Activated CD4-positive, alpha-beta memory T cell treated with anti-CD3 and anti-CD28 coated beads for 36 hours (primary cell): ENCODE data around the gene RNF39. TPM values are rescaled to one million over a fixed set of nuclear protein-coding genes. Genes with fewer than 3 reads are reported as not detected.
"Not testable (repeated sequence)": the region's sequence is repeated elsewhere in the genome, so short reads cannot be mapped to it uniquely, and the experiment has no call there.

Experiments
- CTCF ChIA-PET: fragments of 350-600 bp; sonication (Branson Sonifier 250); formaldehyde crosslinking; loops from one replicate; lab custom pipeline; 2021; ENCODE audit warnings: antibody characterized with exemption, inconsistent platforms; lab: Charles Lee
- POLR2A ChIA-PET: fragments of 350-600 bp; sonication (Branson Sonifier 250); formaldehyde crosslinking; loops from one replicate; lab custom pipeline; 2021; ENCODE audit warnings: antibody characterized with exemption; lab: Charles Lee
- DNase-seq: peaks from one replicate; pipeline ENCODE4 v3.0.0-alpha.2; 2020
- H3K27ac Mint-ChIP-seq: one replicate; pipeline ENCODE4 v1.8.0; 2021; ENCODE audit warnings: mixed read lengths
- H3K27me3 Mint-ChIP-seq: one replicate; pipeline ENCODE4 v1.8.0; 2021; ENCODE audit warnings: mixed read lengths
- H3K36me3 Mint-ChIP-seq: one replicate; pipeline ENCODE4 v1.8.0; 2021; ENCODE audit warnings: mixed read lengths
- H3K4me1 Mint-ChIP-seq: one replicate; pipeline ENCODE4 v1.8.0; 2021; ENCODE audit warnings: low read depth, mixed read lengths
- H3K4me3 Mint-ChIP-seq: one replicate; pipeline ENCODE4 v1.8.0; 2021; ENCODE audit warnings: mild to moderate bottlenecking, mixed read lengths
- H3K9me3 Mint-ChIP-seq: one replicate; pipeline ENCODE4 v1.8.0; 2021; ENCODE audit warnings: mixed read lengths
- intact Hi-C: fragments of 100-400 bp; cut with micrococcal nuclease; formaldehyde crosslinking; loops from one replicate; pipeline ENCODE4 v1.15.1; 2023
- total RNA-seq, 2 experiments: library from RNA; stranded (reverse); gene quantifications; one replicate each; pipeline ENCODE4 v1.2.3, GENCODE V29; 2021

RNF39 gene
- total RNA-seq, 2 experiments from 2014 or later = not detected

GRCh38 chr6:30053682-30054081, 21.9 kb downstream of the RNF39 start:
- no peaks in the 10 kb centered on the region for H3K4me1 Mint-ChIP-seq
- no peak for DNase-seq
- intact Hi-C loops = no loop called here
- ChIA-PET POLR2A (interaction anchor here (0.7 to 1.1 kb wide), 2 partner anchors 12 to 36 kb away, joined by 3 read pairs; no protein-coding TSS in a partner anchor), CTCF (interaction anchor here (1.6 kb wide), 1 partner anchor 77 kb away, joined by 5 read pairs; no protein-coding TSS in a partner anchor)
- no peaks in the 10 kb centered on the region for H3K27me3 Mint-ChIP-seq
- H3K27ac Mint-ChIP-seq = no peak overlapping the region
- no peaks in the 10 kb centered on the region for H3K9me3 Mint-ChIP-seq
- peaks cover 16% of the 10 kb centered on the region for H3K36me3 Mint-ChIP-seq
- H3K4me3 Mint-ChIP-seq = no peak overlapping the region

GRCh38 chr6:30047220-30047619, 28.3 kb downstream of the RNF39 start:
- DNase-seq = no peak
- peaks cover 9% of the 10 kb centered on the region for H3K36me3 Mint-ChIP-seq
- peaks cover 13% of the 10 kb centered on the region for H3K4me1 Mint-ChIP-seq
- ChIA-PET POLR2A (interaction anchor here (0.5 to 0.6 kb wide), 2 partner anchors 19 to 939 kb away, joined by 3 read pairs; partner anchors contain the start of genes OR2J3 and PPP1R11), CTCF (interaction anchor here (1.6 kb wide), 1 partner anchor 84 kb away, joined by 3 read pairs; no protein-coding TSS in a partner anchor)
- no peaks in the 10 kb centered on the region for H3K27me3 Mint-ChIP-seq
- H3K9me3 Mint-ChIP-seq = no peaks in the 10 kb centered on the region
- no peak overlapping the region for H3K27ac Mint-ChIP-seq
- no peak overlapping the region for H3K4me3 Mint-ChIP-seq
- intact Hi-C loops = no loop called here

GRCh38 chr6:30044630-30045029, 30.9 kb downstream of the RNF39 start:
- H3K27me3 Mint-ChIP-seq = no peaks in the 10 kb centered on the region
- POLR2A ChIA-PET = no interaction called here
- intact Hi-C loops = no loop called here
- CTCF ChIA-PET = no interaction called here
- peaks cover 14% of the 10 kb centered on the region for H3K4me1 Mint-ChIP-seq
- no peak overlapping the region for H3K4me3 Mint-ChIP-seq
- no peak overlapping the region for H3K27ac Mint-ChIP-seq
- H3K36me3 Mint-ChIP-seq = peaks cover 4% of the 10 kb centered on the region
- no peak for DNase-seq
- no peaks in the 10 kb centered on the region for H3K9me3 Mint-ChIP-seq

GRCh38 chr6:30043744-30044143, 31.8 kb downstream of the RNF39 start:
- ChIA-PET POLR2A (no interaction called here), CTCF (no interaction called here)
- no peak for DNase-seq
- Mint-ChIP-seq H3K4me3 (no peak overlapping the region), H3K9me3 (no peaks in the 10 kb centered on the region), H3K27ac (no peak overlapping the region), H3K27me3 (no peaks in the 10 kb centered on the region), H3K36me3 (peaks cover 4% of the 10 kb centered on the region), H3K4me1 (peaks cover 14% of the 10 kb centered on the region)
- intact Hi-C loops = no loop called here

- Mint-ChIP-seq H3K27me3 (no peaks in the 10 kb centered on the region), H3K36me3 (peaks cover 4% of the 10 kb centered on the region), H3K4me1 (peaks cover 14% of the 10 kb centered on the region), H3K27ac (no peak overlapping the region), H3K9me3 (no peaks in the 10 kb centered on the region), H3K4me3 (no peak overlapping the region)
- no peak for DNase-seq
- CTCF ChIA-PET = no interaction called here
- POLR2A ChIA-PET = no interaction called here
- intact Hi-C loops = no loop called here
These were observed 32.7 kb downstream of the RNF39 start for GRCh38 chr6:30042914-30043313.

- peaks cover 13% of the 10 kb centered on the region for H3K4me1 Mint-ChIP-seq
- H3K4me3 Mint-ChIP-seq = no peak overlapping the region
- peaks cover 4% of the 10 kb centered on the region for H3K36me3 Mint-ChIP-seq
- H3K27me3 Mint-ChIP-seq = no peaks in the 10 kb centered on the region
- DNase-seq = no peak
- CTCF ChIA-PET = no interaction called here
- H3K9me3 Mint-ChIP-seq = no peaks in the 10 kb centered on the region
- POLR2A ChIA-PET = no interaction called here
- intact Hi-C loops = no loop called here
- H3K27ac Mint-ChIP-seq = no peak overlapping the region
These were observed 33.1 kb downstream of the RNF39 start for GRCh38 chr6:30042476-30042875.

- intact Hi-C loops = no loop called here
- Mint-ChIP-seq H3K4me1 (peaks cover 8% of the 10 kb centered on the region), H3K36me3 (peaks cover 4% of the 10 kb centered on the region), H3K27ac (no peak overlapping the region), H3K9me3 (no peaks in the 10 kb centered on the region), H3K27me3 (no peaks in the 10 kb centered on the region), H3K4me3 (no peak overlapping the region)
- POLR2A ChIA-PET = no interaction called here
- DNase-seq = no peak
- CTCF ChIA-PET = no interaction called here
These were observed 33.7 kb downstream of the RNF39 start for GRCh38 chr6:30041821-30042220.

GRCh38 chr6:30041221-30041620, 34.3 kb downstream of the RNF39 start:
- intact Hi-C loops = no loop called here
- CTCF ChIA-PET = no interaction called here
- Mint-ChIP-seq H3K4me3 (no peak overlapping the region), H3K27ac (no peak overlapping the region), H3K36me3 (peaks cover 4% of the 10 kb centered on the region), H3K9me3 (no peaks in the 10 kb centered on the region), H3K27me3 (no peaks in the 10 kb centered on the region), H3K4me1 (peaks cover 8% of the 10 kb centered on the region)
- no peak for DNase-seq
- POLR2A ChIA-PET = no interaction called here

GRCh38 chr6:30037182-30037788, 38.3 kb downstream of the RNF39 start:
- Mint-ChIP-seq H3K27ac (no peak overlapping the region), H3K9me3 (no peaks in the 10 kb centered on the region), H3K27me3 (no peaks in the 10 kb centered on the region), H3K4me3 (no peak overlapping the region), H3K4me1 (peaks cover under 1% of the 10 kb centered on the region), H3K36me3 (peaks cover 5% of the 10 kb centered on the region)
- intact Hi-C loops = no loop called here
- no peak for DNase-seq
- POLR2A ChIA-PET = no interaction called here
- CTCF ChIA-PET = interaction anchor here (0.8 to 1.3 kb wide), 2 partner anchors 61 to 299 kb away, joined by 3 to 4 read pairs; no protein-coding TSS in a partner anchor

- H3K9me3 Mint-ChIP-seq = no peaks in the 10 kb centered on the region
- H3K4me1 Mint-ChIP-seq = no peaks in the 10 kb centered on the region
- CTCF ChIA-PET = interaction anchor here (1.1 kb wide), 1 partner anchor 96 kb away, joined by 3 read pairs; no protein-coding TSS in a partner anchor
- POLR2A ChIA-PET = no interaction called here
- intact Hi-C loops = no loop called here
- no peak overlapping the region for H3K27ac Mint-ChIP-seq
- no peak overlapping the region for H3K4me3 Mint-ChIP-seq
- no peak for DNase-seq
- H3K27me3 Mint-ChIP-seq = no peaks in the 10 kb centered on the region
- peaks cover 5% of the 10 kb centered on the region for H3K36me3 Mint-ChIP-seq
These were observed 39.8 kb downstream of the RNF39 start for GRCh38 chr6:30035784-30036183.

- intact Hi-C loops, H3K9me3 Mint-ChIP-seq, CTCF ChIA-PET, DNase-seq, H3K36me3 Mint-ChIP-seq, H3K27ac Mint-ChIP-seq, H3K27me3 Mint-ChIP-seq, H3K4me1 Mint-ChIP-seq, H3K4me3 Mint-ChIP-seq, POLR2A ChIA-PET: not testable (repeated sequence)
These were observed 42.1 kb downstream of the RNF39 start for GRCh38 chr6:30033440-30033839.

- peaks cover 5% of the 10 kb centered on the region for H3K36me3 Mint-ChIP-seq
- CTCF ChIA-PET = no interaction called here
- H3K4me3 Mint-ChIP-seq = no peak overlapping the region
- no peaks in the 10 kb centered on the region for H3K27me3 Mint-ChIP-seq
- no peaks in the 10 kb centered on the region for H3K4me1 Mint-ChIP-seq
- POLR2A ChIA-PET = no interaction called here
- intact Hi-C loops = no loop called here
- H3K9me3 Mint-ChIP-seq = no peaks in the 10 kb centered on the region
- DNase-seq = no peak
- no peak overlapping the region for H3K27ac Mint-ChIP-seq
These were observed 44.2 kb downstream of the RNF39 start for GRCh38 chr6:30031381-30031780.

GRCh38 chr6:30029588-30029987, 46.0 kb downstream of the RNF39 start:
- no peaks in the 10 kb centered on the region for H3K27me3 Mint-ChIP-seq
- no peaks in the 10 kb centered on the region for H3K4me1 Mint-ChIP-seq
- DNase-seq = no peak
- CTCF ChIA-PET = interaction anchor here (1.4 kb wide), 1 partner anchor 182 kb away, joined by 3 read pairs; no protein-coding TSS in a partner anchor
- H3K9me3 Mint-ChIP-seq = no peaks in the 10 kb centered on the region
- intact Hi-C loops = no loop called here
- H3K4me3 Mint-ChIP-seq = no peak overlapping the region
- peaks cover under 1% of the 10 kb centered on the region for H3K36me3 Mint-ChIP-seq
- POLR2A ChIA-PET = no interaction called here
- H3K27ac Mint-ChIP-seq = no peak overlapping the region
